ENCODE results near the gene TTC28.

The TTC28 gene

GRCh38 chr22:28031383-28031922, 648.2 kb downstream of the TTC28 start:
- no peak for DNase-seq

DNA sequence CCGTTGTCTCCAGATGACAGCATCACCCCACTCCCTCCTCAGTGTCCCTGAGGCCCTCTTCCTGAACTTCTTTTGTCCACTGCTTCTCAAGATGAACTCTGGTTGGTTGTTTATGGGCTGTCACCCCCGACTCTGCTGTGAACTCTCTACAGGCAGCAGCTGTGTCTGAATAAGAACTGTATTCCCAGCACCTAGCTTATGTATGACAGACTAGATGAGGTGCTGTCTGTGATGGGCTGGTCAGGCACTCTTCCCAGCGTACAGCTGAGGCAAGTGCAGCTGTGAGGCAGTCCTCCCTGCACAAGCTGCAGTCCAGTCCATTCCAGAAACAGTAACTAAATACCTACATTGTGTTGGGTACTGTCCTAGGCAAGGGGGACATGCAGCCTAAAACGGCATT, 649.2 kb downstream of the TTC28 start:
- no peak for DNase-seq

DNA sequence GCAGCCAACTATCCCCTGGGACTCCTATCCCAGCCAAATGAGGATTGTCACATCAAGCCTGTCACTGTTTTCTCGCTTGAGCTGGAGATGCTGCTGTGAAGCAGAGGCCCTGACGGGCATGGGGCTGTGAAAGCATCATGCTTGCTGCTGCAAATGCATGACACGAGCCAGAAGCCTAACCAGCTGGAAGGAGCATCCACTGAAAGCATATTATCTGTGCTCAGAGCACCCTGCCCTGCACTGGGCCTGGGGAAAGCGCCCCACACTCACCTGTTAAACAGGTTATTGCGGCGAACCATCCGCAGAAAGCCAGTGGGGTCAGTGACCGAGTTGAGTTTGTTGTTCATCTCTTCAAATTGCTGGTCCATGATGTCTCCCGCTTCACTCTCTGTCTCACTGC, 649.7 kb downstream of the TTC28 start:
- DNase-seq: no peak

GRCh38 chr22:28029201-28029948, 650.3 kb downstream of the TTC28 start:
- DNase-seq: no peak

- no peak for DNase-seq
These were observed 651.9 kb downstream of the TTC28 start for GRCh38 chr22:28027453-28028448.

- DNase-seq: no peak
These were observed 653.6 kb downstream of the TTC28 start for GRCh38 chr22:28025866-28026575.

DNA sequence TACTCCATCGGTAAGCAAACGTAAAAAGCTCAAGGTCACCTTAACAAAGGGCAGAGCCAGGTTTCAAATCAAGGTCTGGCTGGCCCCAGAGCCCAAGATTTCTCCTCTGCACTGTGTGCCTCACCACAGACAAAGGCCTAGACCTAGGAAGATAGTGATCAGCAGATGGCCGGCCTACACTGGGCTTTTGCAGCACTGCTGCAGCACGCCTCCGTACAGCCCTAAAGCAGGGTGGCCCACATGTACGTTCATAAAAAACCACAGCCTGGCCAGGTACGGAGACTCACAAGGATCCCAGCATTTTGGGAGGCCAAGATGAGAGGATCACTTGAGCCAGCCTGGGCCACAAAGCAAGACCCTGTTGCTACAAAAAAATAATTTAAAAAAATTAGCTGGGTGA, 654.3 kb downstream of the TTC28 start:
- no peak for DNase-seq

GRCh38 chr22:28024422-28024888, 655.2 kb downstream of the TTC28 start:
- DNase-seq: no peak

DNA sequence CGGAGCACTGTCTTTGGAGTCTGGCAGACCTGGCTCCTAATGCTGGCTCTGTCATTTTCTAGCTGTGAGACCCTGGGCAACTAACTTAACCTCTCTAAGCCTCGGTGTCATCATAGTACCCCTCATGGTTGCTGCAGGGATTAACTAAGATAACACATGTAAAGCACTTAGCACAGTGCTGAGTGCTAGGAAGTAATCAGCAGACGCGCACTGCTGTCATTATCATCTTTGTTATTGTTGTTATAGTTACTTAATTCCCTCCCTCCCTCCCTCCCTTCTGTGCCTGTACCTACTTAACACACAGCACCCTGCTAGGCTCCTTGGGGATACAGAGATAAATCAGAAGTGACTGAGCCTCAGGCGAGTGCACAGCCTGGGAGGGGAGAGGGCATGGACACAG, 655.9 kb downstream of the TTC28 start:
- DNase-seq: no peak

GRCh38 chr22:28023036-28023435, 656.6 kb downstream of the TTC28 start:
- no peak for DNase-seq

DNA sequence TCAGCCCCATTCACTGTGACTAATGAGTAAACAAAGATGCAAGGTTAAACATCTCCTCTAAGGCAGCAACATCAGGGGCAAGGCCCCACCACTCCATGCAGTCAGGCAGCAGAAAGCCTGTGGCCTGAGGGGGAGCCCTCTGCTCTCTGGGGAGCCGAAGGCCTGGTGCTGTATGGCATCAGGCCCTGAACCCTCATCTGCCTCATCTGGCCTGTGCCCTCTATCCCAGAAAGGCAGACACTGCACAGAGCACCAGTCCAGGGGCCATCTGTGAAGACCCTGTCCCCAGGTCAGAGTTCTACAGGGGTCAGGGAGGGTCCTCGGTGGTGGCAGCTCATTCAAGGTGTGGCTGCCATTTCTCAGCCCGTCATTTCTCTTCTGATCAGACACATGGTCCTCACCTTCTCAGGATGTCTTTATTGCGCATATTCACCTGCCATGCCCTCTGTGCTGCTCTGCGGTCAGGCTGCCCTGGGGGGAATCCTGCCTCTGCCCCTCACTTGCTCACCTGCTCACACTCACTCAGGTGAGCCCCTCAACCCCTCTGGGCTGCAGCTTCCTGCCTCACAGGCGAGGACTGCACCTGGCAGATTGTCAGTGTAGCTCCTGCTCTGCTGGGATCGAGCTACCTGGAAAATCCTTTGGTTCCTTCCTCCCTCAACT, 657.5 kb downstream of the TTC28 start:
- no peak for DNase-seq

DNA sequence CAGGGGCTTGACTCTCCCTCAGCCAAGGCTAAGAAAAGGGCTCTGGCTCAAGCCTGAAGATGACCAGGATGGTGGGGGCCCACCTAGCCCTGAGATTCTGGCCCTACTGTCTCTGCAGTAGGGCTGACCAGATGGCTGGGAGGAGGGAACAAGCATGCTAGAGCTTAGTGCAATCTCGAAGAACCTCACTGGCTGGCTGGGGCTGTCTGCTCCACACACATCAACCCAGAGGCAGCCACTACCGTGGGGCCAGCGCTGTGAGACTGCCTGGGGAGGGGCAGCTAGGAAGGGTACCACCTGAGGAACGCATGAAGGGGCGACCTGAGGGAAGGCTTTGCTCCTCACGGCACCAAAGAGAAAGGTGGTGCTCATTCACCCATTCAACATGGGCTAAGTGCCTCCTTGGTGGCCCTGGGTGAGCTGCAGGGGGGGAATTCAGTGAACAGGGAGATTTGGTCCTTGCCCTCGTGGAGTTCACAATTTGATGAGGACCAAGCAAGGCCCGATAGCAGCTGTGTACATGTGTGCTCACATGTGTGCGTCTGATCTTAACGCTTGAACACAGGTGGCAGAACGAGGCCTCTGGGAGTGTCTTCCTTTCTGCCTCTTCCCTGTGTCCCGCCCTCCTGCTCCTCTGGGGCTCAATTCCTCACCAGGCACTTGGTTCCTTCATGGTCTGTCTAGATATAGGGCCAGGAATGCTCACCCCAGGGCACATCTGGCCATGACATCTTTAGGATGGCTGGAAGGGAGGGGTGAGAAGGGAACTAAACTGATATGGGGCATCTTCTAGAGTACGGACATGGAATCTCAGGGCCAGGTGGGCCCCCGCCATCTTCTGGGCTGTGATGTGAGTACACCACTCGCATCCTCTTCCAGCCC, 658.3 kb downstream of the TTC28 start:
- DNase-seq: no peak

- DNase-seq: peak; percentile 49 to 51
These were observed 659.5 kb downstream of the TTC28 start for GRCh38 chr22:28019881-28020861.

GRCh38 chr22:28019360-28019759, 660.3 kb downstream of the TTC28 start:
- DNase-seq: no peak

- no peak for DNase-seq
These were observed 661.1 kb downstream of the TTC28 start for GRCh38 chr22:28018461-28018927.

GRCh38 chr22:28017859-28018258, 661.8 kb downstream of the TTC28 start:
- DNase-seq: no peak

DNA sequence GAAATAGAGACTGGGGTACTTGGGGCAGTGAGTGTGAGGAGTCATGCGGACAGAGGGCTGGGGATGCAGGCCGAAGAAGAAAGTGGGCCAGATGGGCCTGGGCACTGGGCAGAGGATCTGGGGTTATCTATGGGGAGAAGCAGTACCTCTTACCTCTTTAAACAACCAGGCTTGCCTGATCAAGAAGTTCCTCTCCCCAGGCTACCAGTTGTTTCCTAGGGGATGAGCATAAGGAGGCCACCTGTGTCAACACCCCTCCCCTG, 662.2 kb downstream of the TTC28 start:
- no peak for DNase-seq

DNA sequence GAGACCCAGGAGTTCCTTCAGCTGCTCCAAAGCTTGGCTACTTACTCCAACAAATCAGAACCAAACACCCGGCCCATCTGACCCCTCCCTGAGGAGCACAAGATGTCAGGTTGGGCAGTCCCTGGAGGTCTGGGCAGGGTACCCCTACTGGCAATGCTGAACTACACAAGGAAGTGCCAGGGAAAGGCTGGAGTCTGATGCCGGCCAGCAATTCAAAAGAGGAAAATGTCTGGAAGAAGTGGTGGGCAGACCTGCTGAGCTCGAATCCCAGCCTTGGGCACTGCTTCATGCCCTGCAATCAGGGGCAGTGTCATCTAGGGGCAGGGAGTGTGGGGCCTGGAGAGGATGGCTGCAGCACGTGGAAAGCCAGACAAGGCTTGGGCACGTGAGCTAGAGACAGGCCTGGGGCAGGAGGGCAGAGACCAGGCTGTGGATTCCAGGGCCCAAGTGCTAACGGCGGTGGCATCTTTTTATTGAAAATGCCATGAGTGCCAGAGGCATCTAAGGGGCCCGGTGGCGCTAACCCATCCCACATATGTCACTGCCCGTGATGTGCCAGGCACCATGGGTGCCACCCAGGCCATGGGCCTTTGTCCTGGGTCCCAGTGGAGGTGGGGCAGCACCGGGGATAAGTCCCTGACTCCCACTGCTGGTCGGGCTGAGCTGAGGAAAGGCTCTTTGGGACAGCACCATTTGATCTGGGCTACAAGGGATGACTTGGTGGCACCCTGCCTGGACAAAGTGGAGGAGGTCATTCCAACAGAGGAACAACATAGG, 662.7 kb downstream of the TTC28 start:
- no peak for DNase-seq

Data from activated CD4-positive, alpha-beta T cell treated with anti-CD3 and anti-CD28 coated beads, Interleukin-2, amount 50 U/mL, for 4 hours (primary cell).